ENCODE data around the gene CMA1.
"Not testable (repeated sequence)": the region's sequence is repeated elsewhere in the genome, so short reads cannot be mapped to it uniquely, and the experiment has no call there.

The CMA1 gene

DNA sequence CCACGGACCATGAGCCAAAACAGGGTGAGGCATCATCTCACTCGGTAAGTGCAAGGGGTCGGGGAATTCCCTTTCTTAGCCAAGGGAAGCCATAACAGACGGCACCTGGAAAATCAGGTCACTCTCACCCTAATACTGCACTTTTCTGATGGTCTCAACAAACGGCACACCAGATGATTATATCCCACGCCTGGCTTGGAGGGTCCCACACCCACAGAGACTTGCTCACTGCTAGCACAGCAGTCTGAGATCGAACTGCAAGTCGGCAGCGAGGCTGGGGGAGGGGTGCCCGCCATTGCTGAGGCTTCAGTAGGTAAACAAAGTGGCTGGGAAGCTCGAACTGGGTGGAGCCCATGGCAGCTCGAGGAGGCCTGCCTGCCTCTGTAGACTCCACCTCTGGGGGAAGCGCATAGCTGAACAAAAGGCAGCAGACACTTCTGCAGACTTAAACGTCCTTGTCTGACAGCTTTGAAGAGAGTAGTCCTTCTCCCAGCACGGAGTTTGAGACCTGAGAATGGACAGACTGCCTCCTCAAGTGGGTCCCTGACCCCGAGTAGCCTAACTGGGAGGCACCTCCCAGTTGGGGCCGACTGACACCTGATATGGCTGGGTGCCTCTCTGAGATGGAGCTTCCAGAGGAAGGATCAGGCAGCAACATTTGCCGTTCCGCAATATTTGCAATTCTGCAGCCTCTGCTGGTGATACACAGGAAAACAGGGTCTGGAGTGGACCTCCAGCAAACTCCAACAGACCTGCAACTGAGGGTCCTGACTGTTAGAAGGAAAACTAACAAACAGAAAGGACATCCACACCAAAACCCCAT is 16.3 kb downstream of the CMA1 start:
- H3K9me3 ChIP-seq (ENCODE audit: control insufficient read depth, low read length); H3K9ac ChIP-seq (ENCODE audit: low read length); H3K4me1 ChIP-seq (ENCODE audit: control insufficient read depth, insufficient read depth, low read length); H3K27me3 ChIP-seq (ENCODE audit: control insufficient read depth, insufficient read depth, low read length); H3K36me3 ChIP-seq (ENCODE audit: control insufficient read depth, insufficient read depth, low read length); H3K4me3 ChIP-seq (ENCODE audit: low read length): not testable (repeated sequence)

DNA sequence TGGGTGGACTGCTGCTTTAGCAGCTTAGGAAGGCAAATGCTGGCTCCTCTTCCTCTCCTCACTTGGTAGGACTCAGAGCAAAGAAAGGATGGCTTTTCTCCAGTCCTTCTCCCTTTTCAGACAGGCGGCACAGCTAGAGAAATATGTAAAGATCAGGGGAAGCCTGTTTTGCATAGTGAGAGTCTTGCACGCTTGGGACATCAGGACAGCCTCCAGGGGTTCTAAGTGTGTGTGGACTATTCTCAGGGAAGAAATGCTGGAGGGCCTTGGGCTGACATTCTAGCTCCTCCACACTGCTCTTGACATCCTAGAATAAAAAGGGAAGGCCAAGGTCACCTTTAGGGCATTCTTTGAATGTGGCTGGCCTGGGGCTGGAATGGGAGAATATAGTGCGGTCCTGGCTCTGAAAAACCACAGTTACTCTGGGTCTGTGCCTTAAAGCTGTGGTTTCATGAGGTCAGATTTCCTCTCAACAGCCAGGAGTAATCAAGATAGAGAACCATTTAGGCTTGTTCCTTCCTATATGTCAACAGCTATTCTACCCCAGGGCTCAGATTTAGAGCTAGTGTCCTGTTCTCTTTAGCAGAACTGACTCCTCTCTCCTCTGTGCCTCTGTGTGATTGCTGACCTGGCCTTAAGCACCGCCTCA is 24.3 kb downstream of the CMA1 start:
- peaks cover 4% of the 10 kb centered on the region for H3K4me1 ChIP-seq (ENCODE audit: control insufficient read depth, insufficient read depth, low read length)
- no peaks in the 10 kb centered on the region for H3K36me3 ChIP-seq (ENCODE audit: control insufficient read depth, insufficient read depth, low read length)
- H3K9me3 ChIP-seq (ENCODE audit: control insufficient read depth, low read length) = no peaks in the 10 kb centered on the region

DNA sequence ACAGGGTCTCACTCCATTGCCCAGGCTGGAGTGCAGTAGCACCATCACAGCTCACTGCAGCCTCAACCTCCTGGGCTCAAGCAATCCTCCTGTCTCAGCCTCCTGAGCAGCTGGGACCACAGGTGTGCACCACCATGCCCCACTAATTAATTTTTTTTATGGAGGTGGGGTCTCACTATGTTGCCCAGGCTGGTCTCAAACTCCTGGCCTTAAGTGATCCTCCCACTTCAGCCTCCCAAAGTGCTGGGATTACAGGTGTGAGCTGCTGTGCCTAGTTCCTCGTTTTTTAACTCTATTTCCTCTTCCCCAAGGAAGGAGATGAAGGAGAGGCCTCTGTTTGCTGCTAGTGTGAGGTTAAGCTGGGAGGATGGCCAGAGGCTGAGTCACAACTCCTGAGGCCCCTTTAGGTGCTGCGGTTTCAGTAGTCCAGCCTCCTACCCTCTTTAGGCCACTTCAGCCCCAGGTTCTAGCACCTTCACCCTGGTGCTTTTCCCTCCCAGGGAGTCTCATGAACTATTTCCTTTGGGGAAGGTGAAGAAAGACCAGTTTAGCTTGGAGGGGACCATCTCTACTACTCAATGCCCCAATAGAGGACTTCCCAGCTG is 25.3 kb downstream of the CMA1 start:
- not testable (repeated sequence) for H3K36me3 ChIP-seq (ENCODE audit: control insufficient read depth, insufficient read depth, low read length); H3K27me3 ChIP-seq (ENCODE audit: control insufficient read depth, insufficient read depth, low read length); H3K9ac ChIP-seq (ENCODE audit: low read length); H3K4me1 ChIP-seq (ENCODE audit: control insufficient read depth, insufficient read depth, low read length); H3K4me3 ChIP-seq (ENCODE audit: low read length); H3K9me3 ChIP-seq (ENCODE audit: control insufficient read depth, low read length)

More for the DNA sequence above, 24.3 kb downstream of the CMA1 start:
- H3K27me3 ChIP-seq (ENCODE audit: control insufficient read depth, insufficient read depth, low read length) = no peaks in the 10 kb centered on the region
- no peak overlapping the region for H3K4me3 ChIP-seq (ENCODE audit: low read length)
- no peak overlapping the region for H3K9ac ChIP-seq (ENCODE audit: low read length)

DNA sequence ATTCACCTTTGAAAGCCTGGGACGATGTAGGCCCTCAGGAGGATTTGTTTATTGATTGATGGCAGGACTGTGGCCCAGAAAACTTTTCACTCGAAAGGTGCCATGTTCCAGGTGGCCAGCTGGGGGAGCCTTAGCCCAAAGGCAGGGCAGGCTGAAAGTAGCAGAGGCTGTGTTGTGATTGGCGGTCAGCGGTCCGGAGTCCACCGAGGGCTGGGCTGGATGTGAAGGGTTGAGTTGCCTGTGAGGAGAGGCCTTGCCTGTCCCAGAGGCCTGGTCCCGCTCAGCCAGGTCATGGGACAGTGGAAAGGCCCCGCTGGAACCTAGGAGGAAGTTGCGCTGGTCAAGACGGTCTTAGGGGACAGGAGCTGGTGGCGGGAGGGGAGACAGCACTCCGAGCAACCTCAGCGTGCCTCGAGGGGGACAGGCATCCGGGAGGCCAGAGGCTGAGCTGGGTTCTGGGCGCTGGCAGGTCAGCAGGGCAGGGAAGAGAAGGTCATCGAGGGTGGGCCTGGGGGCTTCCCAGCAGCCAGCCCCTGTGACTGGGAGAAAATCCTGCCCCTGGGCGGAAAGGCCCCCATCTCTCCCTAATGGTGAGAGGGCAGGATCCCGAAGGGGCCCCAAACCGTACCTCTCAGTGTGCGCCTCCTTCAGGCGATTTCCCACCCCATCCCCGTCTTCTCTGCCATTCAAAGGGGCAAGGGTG is 26.3 kb downstream of the CMA1 start:
- Histone ChIP-seq H3K4me3 (ENCODE audit: low read length) (no peak overlapping the region), H3K36me3 (ENCODE audit: control insufficient read depth, insufficient read depth, low read length) (no peaks in the 10 kb centered on the region), H3K9ac (ENCODE audit: low read length) (no peak overlapping the region), H3K9me3 (ENCODE audit: control insufficient read depth, low read length) (no peaks in the 10 kb centered on the region), H3K27me3 (ENCODE audit: control insufficient read depth, insufficient read depth, low read length) (no peaks in the 10 kb centered on the region), H3K4me1 (ENCODE audit: control insufficient read depth, insufficient read depth, low read length) (peaks cover 4% of the 10 kb centered on the region)

DNA sequence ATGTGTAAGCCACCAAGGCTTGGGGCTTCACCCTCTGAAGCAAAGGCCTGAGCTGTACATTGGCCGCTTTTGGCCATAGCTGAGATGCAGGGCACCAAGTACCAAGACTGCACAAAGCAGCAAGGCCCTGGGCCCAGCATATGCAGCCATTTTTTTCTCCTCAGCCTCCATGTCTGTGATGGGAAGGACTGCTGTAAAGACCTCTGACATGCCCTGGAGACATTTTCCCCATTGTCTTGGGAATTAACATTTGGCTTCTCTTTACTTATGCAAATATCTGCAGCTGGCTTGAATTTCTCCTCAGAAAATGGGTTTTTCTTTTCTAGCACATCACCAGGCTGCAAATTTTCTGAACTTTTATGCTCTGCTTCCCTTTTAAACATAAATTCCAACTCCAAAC is 28.1 kb downstream of the CMA1 start:
- not testable (repeated sequence) for H3K36me3 ChIP-seq (ENCODE audit: control insufficient read depth, insufficient read depth, low read length); H3K27me3 ChIP-seq (ENCODE audit: control insufficient read depth, insufficient read depth, low read length); H3K9me3 ChIP-seq (ENCODE audit: control insufficient read depth, low read length); H3K4me1 ChIP-seq (ENCODE audit: control insufficient read depth, insufficient read depth, low read length); H3K4me3 ChIP-seq (ENCODE audit: low read length); H3K9ac ChIP-seq (ENCODE audit: low read length)

DNA sequence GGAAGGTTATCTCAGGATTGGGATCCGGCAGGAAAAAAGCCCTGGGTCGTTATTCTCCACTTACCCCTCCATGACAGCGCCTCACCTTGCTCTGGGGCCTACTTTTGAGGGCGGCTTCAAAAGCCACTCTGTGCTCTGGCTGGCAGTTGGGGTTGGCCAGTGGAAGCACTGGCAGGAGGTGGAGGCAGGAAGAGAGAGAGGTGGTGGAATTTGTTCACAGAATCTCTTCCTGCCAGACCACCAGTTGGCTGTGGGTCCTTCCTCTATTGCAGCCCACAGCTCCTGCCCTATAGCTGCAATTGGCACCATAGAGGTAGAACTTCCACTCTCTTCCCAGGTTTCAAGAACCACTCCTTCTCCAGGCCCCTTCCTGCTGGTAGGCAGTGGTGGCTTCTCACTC is 32.8 kb downstream of the CMA1 start:
- Histone ChIP-seq H3K36me3 (ENCODE audit: control insufficient read depth, insufficient read depth, low read length) (no peaks in the 10 kb centered on the region), H3K9ac (ENCODE audit: low read length) (no peak overlapping the region), H3K4me1 (ENCODE audit: control insufficient read depth, insufficient read depth, low read length) (no peaks in the 10 kb centered on the region), H3K9me3 (ENCODE audit: control insufficient read depth, low read length) (no peaks in the 10 kb centered on the region), H3K4me3 (ENCODE audit: low read length) (no peak overlapping the region), H3K27me3 (ENCODE audit: control insufficient read depth, insufficient read depth, low read length) (no peaks in the 10 kb centered on the region)

DNA sequence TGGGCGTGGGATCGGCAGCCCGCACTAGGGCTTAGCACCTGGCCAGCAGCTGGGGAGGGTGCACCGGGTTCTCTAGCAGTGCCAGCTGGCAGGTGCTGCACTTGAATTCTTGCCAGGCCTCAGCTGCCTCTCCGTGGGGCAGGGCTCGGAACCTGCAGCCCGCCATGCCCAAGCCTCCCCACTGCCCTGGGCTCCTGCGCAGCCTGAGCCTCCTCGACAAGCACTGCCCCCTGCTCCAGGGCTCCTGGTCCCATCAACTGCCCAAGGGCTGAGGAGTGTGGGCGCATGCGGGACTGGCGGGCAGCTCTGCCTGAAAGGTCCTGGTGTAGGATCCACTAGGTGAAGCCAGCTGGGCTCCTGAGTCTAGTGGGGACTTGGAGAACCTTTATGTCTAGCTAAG is 34.9 kb downstream of the CMA1 start:
- H3K4me3 ChIP-seq (ENCODE audit: low read length) = no peak overlapping the region
- no peak overlapping the region for H3K9ac ChIP-seq (ENCODE audit: low read length)
- H3K4me1 ChIP-seq (ENCODE audit: control insufficient read depth, insufficient read depth, low read length) = no peaks in the 10 kb centered on the region
- H3K36me3 ChIP-seq (ENCODE audit: control insufficient read depth, insufficient read depth, low read length) = no peaks in the 10 kb centered on the region
- no peaks in the 10 kb centered on the region for H3K27me3 ChIP-seq (ENCODE audit: control insufficient read depth, insufficient read depth, low read length)
- no peaks in the 10 kb centered on the region for H3K9me3 ChIP-seq (ENCODE audit: control insufficient read depth, low read length)

DNA sequence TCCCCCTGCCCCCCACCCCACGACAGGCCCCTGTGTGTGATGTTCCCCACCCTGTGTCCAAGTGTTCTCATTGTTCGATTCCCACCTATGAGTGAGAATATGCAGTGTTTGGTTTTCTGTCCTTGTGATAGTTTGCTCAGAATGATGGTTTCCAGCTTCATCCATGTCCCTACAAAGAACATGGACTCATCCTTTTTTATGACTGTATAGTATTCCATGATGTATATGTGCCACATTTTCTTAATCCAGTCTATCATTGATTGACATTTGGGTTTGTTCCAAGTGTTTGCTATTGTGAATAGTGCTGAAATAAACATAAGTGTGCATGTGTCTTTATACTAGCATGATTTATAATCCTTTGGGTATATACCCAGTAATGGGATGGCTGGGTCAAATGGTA is 37.6 kb downstream of the CMA1 start:
- H3K27me3 ChIP-seq (ENCODE audit: control insufficient read depth, insufficient read depth, low read length); H3K9ac ChIP-seq (ENCODE audit: low read length); H3K36me3 ChIP-seq (ENCODE audit: control insufficient read depth, insufficient read depth, low read length); H3K4me1 ChIP-seq (ENCODE audit: control insufficient read depth, insufficient read depth, low read length); H3K4me3 ChIP-seq (ENCODE audit: low read length); H3K9me3 ChIP-seq (ENCODE audit: control insufficient read depth, low read length): not testable (repeated sequence)

DNA sequence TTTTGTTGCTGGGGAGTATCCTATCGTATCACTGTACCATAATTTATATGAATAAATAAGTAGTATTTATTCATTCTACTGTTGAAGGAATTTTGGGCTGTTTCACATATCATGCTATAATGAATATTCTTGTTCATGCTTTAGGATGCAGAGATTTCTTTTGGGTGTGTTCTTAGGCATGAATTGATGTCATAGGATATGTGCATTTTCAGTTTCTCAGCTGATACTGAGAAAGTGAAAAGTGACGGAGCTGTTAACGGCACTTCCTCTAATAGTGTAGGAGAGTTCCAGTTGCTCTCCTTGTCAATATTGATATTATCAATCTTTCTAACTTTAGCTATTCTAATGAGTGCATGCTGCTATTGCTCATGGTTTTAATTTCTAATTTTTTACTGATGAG is 42.3 kb downstream of the CMA1 start:
- Histone ChIP-seq H3K4me1 (ENCODE audit: control insufficient read depth, insufficient read depth, low read length) (no peaks in the 10 kb centered on the region), H3K9me3 (ENCODE audit: control insufficient read depth, low read length) (no peaks in the 10 kb centered on the region), H3K9ac (ENCODE audit: low read length) (no peak overlapping the region), H3K36me3 (ENCODE audit: control insufficient read depth, insufficient read depth, low read length) (no peaks in the 10 kb centered on the region), H3K27me3 (ENCODE audit: control insufficient read depth, insufficient read depth, low read length) (no peaks in the 10 kb centered on the region), H3K4me3 (ENCODE audit: low read length) (no peak overlapping the region)

DNA sequence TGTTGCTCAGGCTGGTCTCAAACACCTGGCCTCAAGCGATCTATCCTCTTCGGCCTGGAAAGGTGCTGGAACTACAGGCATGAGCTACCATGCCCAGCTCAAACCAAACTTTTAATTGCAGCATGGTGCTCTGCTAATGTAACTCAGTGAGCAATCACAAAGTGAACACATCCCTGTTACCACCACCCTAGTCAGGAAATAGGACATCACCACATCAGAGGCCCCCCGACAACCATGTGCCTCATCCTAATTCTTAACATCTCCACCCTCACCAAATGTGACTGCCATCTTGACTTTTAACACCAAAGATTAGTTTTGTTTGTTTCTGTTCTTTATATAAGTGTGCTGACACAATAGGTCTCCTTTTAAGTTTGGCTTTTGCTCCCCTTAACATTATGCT is 42.7 kb downstream of the CMA1 start:
- H3K27me3 ChIP-seq (ENCODE audit: control insufficient read depth, insufficient read depth, low read length) = no peaks in the 10 kb centered on the region
- no peak overlapping the region for H3K9ac ChIP-seq (ENCODE audit: low read length)
- no peaks in the 10 kb centered on the region for H3K4me1 ChIP-seq (ENCODE audit: control insufficient read depth, insufficient read depth, low read length)
- H3K36me3 ChIP-seq (ENCODE audit: control insufficient read depth, insufficient read depth, low read length) = no peaks in the 10 kb centered on the region
- H3K4me3 ChIP-seq (ENCODE audit: low read length) = no peak overlapping the region
- no peaks in the 10 kb centered on the region for H3K9me3 ChIP-seq (ENCODE audit: control insufficient read depth, low read length)

DNA sequence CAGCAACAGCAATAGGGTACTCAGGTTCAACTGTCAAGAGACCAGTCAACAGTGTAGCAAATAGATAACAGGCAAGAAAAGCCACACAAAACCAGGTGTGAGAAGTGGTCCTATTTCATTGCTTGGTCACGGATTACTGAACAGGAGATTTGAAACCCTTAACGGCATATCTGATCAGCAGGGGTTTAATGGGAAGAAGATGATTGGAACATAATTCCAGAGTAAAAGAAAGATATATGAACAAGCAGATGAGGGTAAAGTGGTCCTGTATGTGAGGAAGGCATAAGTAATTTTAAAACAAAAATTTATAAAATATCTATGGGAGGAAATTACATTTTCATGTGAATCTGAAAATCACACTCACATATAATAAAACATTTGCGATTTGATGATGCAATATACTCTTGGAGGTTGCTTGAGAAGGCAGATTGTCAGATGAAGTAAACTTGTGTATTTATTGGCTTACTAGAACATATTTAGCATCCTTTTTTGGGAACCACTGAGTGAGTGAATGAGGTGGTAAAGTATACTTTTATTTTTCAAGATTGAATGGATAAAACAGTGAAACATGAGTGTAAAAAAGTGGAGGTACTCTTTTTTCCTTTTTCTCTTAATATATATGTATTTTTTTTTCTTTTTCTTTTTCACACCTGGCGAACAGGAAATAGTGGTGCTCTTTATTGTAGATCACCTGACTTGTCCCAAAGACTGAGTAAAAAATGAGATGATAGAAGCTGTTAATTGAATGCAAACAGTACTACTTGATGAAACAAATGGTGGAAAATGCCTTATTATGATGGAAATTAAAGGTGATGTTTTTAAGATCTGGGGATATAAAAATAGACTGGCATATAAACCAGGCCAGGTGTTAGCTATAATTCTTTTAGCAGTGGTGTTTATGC is 43.9 kb downstream of the CMA1 start:
- no peak overlapping the region for H3K4me3 ChIP-seq (ENCODE audit: low read length)
- no peaks in the 10 kb centered on the region for H3K36me3 ChIP-seq (ENCODE audit: control insufficient read depth, insufficient read depth, low read length)
- H3K9me3 ChIP-seq (ENCODE audit: control insufficient read depth, low read length) = no peaks in the 10 kb centered on the region
- H3K9ac ChIP-seq (ENCODE audit: low read length) = no peak overlapping the region
- no peaks in the 10 kb centered on the region for H3K4me1 ChIP-seq (ENCODE audit: control insufficient read depth, insufficient read depth, low read length)
- H3K27me3 ChIP-seq (ENCODE audit: control insufficient read depth, insufficient read depth, low read length) = no peaks in the 10 kb centered on the region
